Liver (tissue), 9 donors: ENCODE data around the gene NFE2L1. TPM values are rescaled to one million over a fixed set of nuclear protein-coding genes. Genes with fewer than 3 reads are reported as not detected.

ENCODE experiments used
- DNase-seq: peaks from one replicate; pipeline ENCODE4 v3.0.0-alpha.2; 2017; ENCODE audit warnings: low spot score
- H3K27ac ChIP-seq, 2 donors: one replicate each; pipeline ENCODE4 v1.7.0; 2013; ENCODE audit warnings: inconsistent platforms in 2 of 2, low read length in 2 of 2, control low read depth in 1 of 2, low read depth in 1 of 2, mild to moderate bottlenecking in 1 of 2
- H3K27me3 ChIP-seq, 4 donors: one replicate each; pipeline versions ENCODE4 v1.6.1 to v1.7.0; 2013; ENCODE audit warnings: low read length in 3 of 4, inconsistent platforms in 1 of 4, mild to moderate bottlenecking in 1 of 4, moderate library complexity in 1 of 4; ENCODE audit not compliant: control insufficient read depth in 4 of 4, insufficient read depth in 4 of 4
- H3K36me3 ChIP-seq, 4 donors: one replicate each; pipeline versions ENCODE4 v1.6.1 to v1.7.0; 2013; ENCODE audit warnings: low read length in 3 of 4, mild to moderate bottlenecking in 3 of 4, low read depth in 1 of 4, moderate library complexity in 1 of 4; ENCODE audit not compliant: control insufficient read depth in 4 of 4, insufficient read depth in 3 of 4
- H3K4me1 ChIP-seq, 4 donors: one replicate each; pipeline versions ENCODE4 v1.6.1 to v1.7.0; 2013; ENCODE audit warnings: low read length in 3 of 4, mild to moderate bottlenecking in 3 of 4, moderate library complexity in 1 of 4; ENCODE audit not compliant: control insufficient read depth in 4 of 4, insufficient read depth in 4 of 4
- H3K4me3 ChIP-seq, 3 donors: one replicate each; pipeline versions ENCODE4 v1.6.1 to v1.7.0; 2013; ENCODE audit warnings: low read length in 3 of 3, control low read depth in 1 of 3, low read depth in 1 of 3, mild to moderate bottlenecking in 1 of 3
- H3K9ac ChIP-seq, 2 donors: one replicate each; pipeline ENCODE4 v1.7.0; 2013; ENCODE audit warnings: low read length in 2 of 2, mild to moderate bottlenecking in 2 of 2, moderate library complexity in 2 of 2, control low read depth in 1 of 2, low read depth in 1 of 2
- H3K9me3 ChIP-seq, 4 donors: one replicate each; pipeline versions ENCODE4 v1.6.1 to v1.7.0; 2013; ENCODE audit warnings: low read length in 3 of 4; ENCODE audit not compliant: control insufficient read depth in 4 of 4
- ATF3 ChIP-seq: IDR thresholded peaks from 2 replicates; pipeline ENCODE4 v1.6.1; 2016; ENCODE audit warnings: antibody characterized with exemption
- CTCF ChIP-seq: fragments of 150-350 bp; IDR thresholded peaks from 2 replicates; pipeline ENCODE4 v1.5.1; 2017; ENCODE audit warnings: improper control_type of control experiment, low read depth, low read length; ENCODE audit not compliant: missing input control
- EGR1 ChIP-seq, 2 donors: IDR thresholded peaks; 2 replicates each; pipeline ENCODE4 v1.6.1; 2016 to 2018; ENCODE audit warnings: antibody characterized with exemption in 2 of 2, low read depth in 2 of 2
- FOXA1 ChIP-seq: IDR thresholded peaks from 2 replicates; pipeline ENCODE4 v1.6.1; 2016; ENCODE audit warnings: antibody characterized with exemption
- FOXA2 ChIP-seq: IDR thresholded peaks from 2 replicates; pipeline ENCODE4 v1.6.1; 2016; ENCODE audit warnings: antibody characterized with exemption
- GABPA ChIP-seq, 2 donors: IDR thresholded peaks in 1 of 2; conservative IDR thresholded peaks in 1 of 2; 2 replicates each; pipeline ENCODE4 v1.6.1; 2016; ENCODE audit warnings: antibody characterized with exemption in 2 of 2, mild to moderate bottlenecking in 1 of 2, moderate library complexity in 1 of 2
- HNF4A ChIP-seq, 2 donors: conservative IDR thresholded peaks; 2 replicates each; pipeline ENCODE4 v1.6.1; 2016; ENCODE audit warnings: antibody characterized with exemption in 2 of 2, mild to moderate bottlenecking in 2 of 2
- HNF4G ChIP-seq: IDR thresholded peaks from 2 replicates; pipeline ENCODE4 v1.6.1; 2016; ENCODE audit warnings: antibody characterized with exemption
- MAX ChIP-seq: IDR thresholded peaks from 2 replicates; pipeline ENCODE4 v1.6.1; 2016; ENCODE audit warnings: antibody characterized with exemption
- NR2F2 ChIP-seq: IDR thresholded peaks from 2 replicates; pipeline ENCODE4 v1.6.1; 2016; ENCODE audit warnings: antibody characterized with exemption
- RAD21 ChIP-seq, 2 donors: IDR thresholded peaks; 2 replicates each; pipeline ENCODE4 v1.6.1; 2016; ENCODE audit warnings: antibody characterized with exemption in 2 of 2, mild to moderate bottlenecking in 2 of 2
- REST ChIP-seq: IDR thresholded peaks from 2 replicates; pipeline ENCODE4 v1.6.1; 2016; ENCODE audit warnings: antibody characterized with exemption, mild to moderate bottlenecking
- RXRA ChIP-seq, 2 donors: IDR thresholded peaks; 2 replicates each; pipeline ENCODE4 v1.6.1; 2017 to 2018; ENCODE audit warnings: antibody characterized with exemption in 2 of 2, mild to moderate bottlenecking in 1 of 2
- SP1 ChIP-seq: IDR thresholded peaks from 2 replicates; pipeline ENCODE4 v1.6.1; 2018; ENCODE audit warnings: antibody characterized with exemption, mild to moderate bottlenecking
- TAF1 ChIP-seq: conservative IDR thresholded peaks from 2 replicates; pipeline ENCODE4 v1.6.1; 2016; ENCODE audit warnings: antibody characterized with exemption, mild to moderate bottlenecking
- YY1 ChIP-seq: IDR thresholded peaks from 2 replicates; pipeline ENCODE4 v1.6.1; 2016; ENCODE audit warnings: antibody characterized with exemption, mild to moderate bottlenecking
- ZBTB33 ChIP-seq: IDR thresholded peaks from 2 replicates; pipeline ENCODE4 v1.6.1; 2016; ENCODE audit warnings: antibody characterized with exemption
- WGBS: extraction: QIAGEN DNeasy Blood & Tissue Kit; methylation state at CpG from one replicate; pipeline ENCODE4 v1.1.7; 2013; 5-methylcytosine and 5-hydroxymethylcytosine counted together
- polyA plus RNA-seq, 2 donors: library from polyadenylated mRNA; stranded (reverse) in 1 of 2; unstranded in 1 of 2; fragments of 200-250 nt in 1 of 2; fragments of >200 nt in 1 of 2; fragmentation: Nextera tagmentation in 1 of 2; extraction: Ambion mirVana in 1 of 2; gene quantifications; one replicate each; pipeline versions ENCODE4 v1.2.1 to v1.2.3, GENCODE V29; 2013 to 2015
- total RNA-seq, 2 donors: library from RNA; depleted of rRNA; stranded (reverse); fragments of >200 nt; gene quantifications; one replicate each; pipeline ENCODE4 v1.2.3, GENCODE V29; 2014
- donor health status: healthy.
- donor health status: healthy.
- donor health status: healthy.
- donor health status: healthy.
- donor health status: healthy.

The NFE2L1 gene
- total and polyA plus RNA-seq, 4 donors = 14.3 to 79.5 (median 57.6) TPM

GRCh38 chr17:48107137-48108055 lies 59.2 kb downstream of the NFE2L1 start, which contains the start of gene SNX11 (continued):
- no peak for TF ChIP-seq MAX
- TF ChIP-seq ATF3 = no peak
- TF ChIP-seq RAD21 (IDR thresholded peaks at IDR 0.05) = no peak
- TF ChIP-seq YY1 = peak; percentile 76
- no peak for TF ChIP-seq FOXA1
- TF ChIP-seq RXRA (IDR thresholded peaks at IDR 0.05) = peak in 1 of 2 donors; percentile 23
- TF ChIP-seq GABPA (IDR thresholded peaks at IDR 0.05 in 1 of 2, conservative IDR thresholded peaks at IDR 0.05 in 1 of 2) = peak in 1 of 2 donors; percentile 90
- peak; percentile 77 to 86 for TF ChIP-seq EGR1 (IDR thresholded peaks at IDR 0.05; ENCODE audit: low read depth in 2 of 2)
- peak; percentile 84 for TF ChIP-seq SP1

- TF ChIP-seq REST (no peak), RAD21 (IDR thresholded peaks at IDR 0.05) (no peak), ZBTB33 (no peak), EGR1 (IDR thresholded peaks at IDR 0.05; ENCODE audit: low read depth in 2 of 2) (no peak), FOXA1 (no peak), YY1 (no peak), TAF1 (no peak), SP1 (no peak), HNF4A (conservative IDR thresholded peaks at IDR 0.05) (no peak), GABPA (IDR thresholded peaks at IDR 0.05 in 1 of 2, conservative IDR thresholded peaks at IDR 0.05 in 1 of 2) (no peak), MAX (no peak), FOXA2 (no peak), HNF4G (no peak), NR2F2 (no peak), RXRA (IDR thresholded peaks at IDR 0.05) (no peak), ATF3 (no peak), CTCF (no peak)
- Histone ChIP-seq H3K9me3 (no peaks in the 10 kb centered on the region), H3K4me1 (peaks cover 0 to 19% (median 12%) of the 10 kb centered on the region in 4 donors), H3K36me3 (peaks cover 0 to 11% (median 5%) of the 10 kb centered on the region in 4 donors), H3K9ac (no peak overlapping the region), H3K27ac (no peak overlapping the region), H3K27me3 (no peaks in the 10 kb centered on the region), H3K4me3 (no peak overlapping the region)
- no peak for DNase-seq
- WGBS = 85% methylated on average over 9 of the region's 9 CpGs
Measured at GRCh38 chr17:48110761-48111160, 62.6 kb downstream of the NFE2L1 start.
